Osteoblast (primary cell): ENCODE data around the gene RRAS2. TPM values are rescaled to one million over a fixed set of nuclear protein-coding genes. Genes with fewer than 3 reads are reported as not detected.
"Not testable (repeated sequence)": the region's sequence is repeated elsewhere in the genome, so short reads cannot be mapped to it uniquely, and the experiment has no call there.

Source experiments
- DNase-seq: peaks from one replicate; pipeline ENCODE4 v3.0.0; 2011; ENCODE audit warnings: low spot score, mixed read lengths; ENCODE audit not compliant: insufficient read length; ENCODE audit errors: missing footprints
- H2AFZ ChIP-seq: 2 replicates; pipeline ENCODE4 v1.6.0; 2011; ENCODE audit warnings: mild to moderate bottlenecking, low read length
- H3K27ac ChIP-seq: 2 replicates; pipeline ENCODE4 v1.5.1; 2011; ENCODE audit warnings: mild to moderate bottlenecking, low read depth, low read length, moderate library complexity
- H3K27me3 ChIP-seq: 2 replicates; pipeline ENCODE4 v1.6.0; 2012; ENCODE audit warnings: mild to moderate bottlenecking, control low read depth, inconsistent platforms, low read length, moderate library complexity; ENCODE audit not compliant: insufficient read depth
- H3K36me3 ChIP-seq: 2 replicates; pipeline ENCODE4 v1.5.1; 2011; ENCODE audit warnings: mild to moderate bottlenecking, low read length, control low read depth, moderate library complexity; ENCODE audit not compliant: insufficient read depth
- H3K4me1 ChIP-seq: 2 replicates; pipeline ENCODE4 v1.5.1; 2011; ENCODE audit warnings: mild to moderate bottlenecking, low read length, control low read depth, moderate library complexity; ENCODE audit not compliant: insufficient read depth
- H3K4me2 ChIP-seq: 2 replicates; pipeline ENCODE4 v1.6.0; 2011; ENCODE audit warnings: mild to moderate bottlenecking, low read length; ENCODE audit not compliant: insufficient read depth
- H3K4me3 ChIP-seq: fragments of 200-600 bp; sonication (generic); 3 replicates; pipeline ENCODE4 v1.5.1; 2012; ENCODE audit warnings: mild to moderate bottlenecking, low read length, inconsistent platforms; ENCODE audit not compliant: insufficient read depth
- H3K79me2 ChIP-seq: 2 replicates; pipeline ENCODE4 v1.6.0; 2012; ENCODE audit warnings: mild to moderate bottlenecking, low read length, control low read depth, inconsistent platforms; ENCODE audit not compliant: insufficient read depth
- H3K9me3 ChIP-seq: 2 replicates; pipeline ENCODE4 v1.5.1; 2011; ENCODE audit warnings: low read depth, low read length, control low read depth
- H4K20me1 ChIP-seq: 2 replicates; pipeline ENCODE4 v1.6.0; 2012; ENCODE audit warnings: mild to moderate bottlenecking, low read length, control low read depth; ENCODE audit not compliant: insufficient read depth
- CTCF ChIP-seq: IDR thresholded peaks from 2 replicates; pipeline ENCODE4 v1.5.1; 2011; ENCODE audit warnings: mild to moderate bottlenecking, low read depth, low read length, moderate library complexity; ENCODE audit errors: extremely low read depth
- total RNA-seq: library from RNA; depleted of rRNA; stranded (reverse); fragments of >200 nt; gene quantifications from 2 replicates; pipeline ENCODE4 v1.2.3, GENCODE V29; 2012

RRAS2 gene
- total RNA-seq, 1 donor = 101 TPM

- Histone ChIP-seq H2AFZ (no peak overlapping the region), H3K79me2 (no peaks in the 10 kb centered on the region), H4K20me1 (no peaks in the 10 kb centered on the region), H3K4me1 (peaks cover 12% of the 10 kb centered on the region), H3K9me3 (no peaks in the 10 kb centered on the region), H3K27me3 (peaks cover 18% of the 10 kb centered on the region), H3K36me3 (no peaks in the 10 kb centered on the region), H3K4me3 (no peak overlapping the region), H3K4me2 (no peak overlapping the region), H3K27ac (no peak overlapping the region)
- no peak for TF ChIP-seq CTCF
- DNase-seq = no peak
Observed at GRCh38 chr11:14255238-14255534, 103.8 kb downstream of the RRAS2 start.

- no peak for TF ChIP-seq CTCF
- Histone ChIP-seq H3K27ac (no peak overlapping the region), H4K20me1 (no peaks in the 10 kb centered on the region), H3K79me2 (no peaks in the 10 kb centered on the region), H3K36me3 (no peaks in the 10 kb centered on the region), H3K4me2 (no peak overlapping the region), H3K27me3 (peaks cover 18% of the 10 kb centered on the region), H3K4me3 (no peak overlapping the region), H3K4me1 (peaks cover 12% of the 10 kb centered on the region), H3K9me3 (no peaks in the 10 kb centered on the region), H2AFZ (no peak overlapping the region)
- DNase-seq = no peak
Observed at GRCh38 chr11:14254533-14255237, 104.3 kb downstream of the RRAS2 start.

GRCh38 chr11:14253840-14254239 lies 105.1 kb downstream of the RRAS2 start:
- no peaks in the 10 kb centered on the region for H4K20me1 ChIP-seq
- H3K27me3 ChIP-seq = peaks cover 18% of the 10 kb centered on the region
- H3K4me3 ChIP-seq = no peak overlapping the region
- H3K9me3 ChIP-seq = no peaks in the 10 kb centered on the region
- no peaks in the 10 kb centered on the region for H3K79me2 ChIP-seq
- TF ChIP-seq CTCF = no peak
- H2AFZ ChIP-seq = no peak overlapping the region
- DNase-seq = no peak
- H3K4me1 ChIP-seq = peaks cover 7% of the 10 kb centered on the region
- H3K27ac ChIP-seq = no peak overlapping the region
- no peaks in the 10 kb centered on the region for H3K36me3 ChIP-seq
- no peak overlapping the region for H3K4me2 ChIP-seq

- no peak overlapping the region for H3K27ac ChIP-seq
- no peak overlapping the region for H2AFZ ChIP-seq
- peaks cover 20% of the 10 kb centered on the region for H3K27me3 ChIP-seq
- peaks cover 3% of the 10 kb centered on the region for H3K4me1 ChIP-seq
- no peak overlapping the region for H3K4me3 ChIP-seq
- no peak for TF ChIP-seq CTCF
- H3K36me3 ChIP-seq = no peaks in the 10 kb centered on the region
- no peaks in the 10 kb centered on the region for H3K9me3 ChIP-seq
- no peaks in the 10 kb centered on the region for H3K79me2 ChIP-seq
- H4K20me1 ChIP-seq = no peaks in the 10 kb centered on the region
- no peak for DNase-seq
- H3K4me2 ChIP-seq = no peak overlapping the region
Observed at GRCh38 chr11:14253421-14253820, 105.6 kb downstream of the RRAS2 start.

- not testable (repeated sequence) for H3K4me2 ChIP-seq, DNase-seq, H3K9me3 ChIP-seq, H3K79me2 ChIP-seq, H4K20me1 ChIP-seq, H3K4me1 ChIP-seq, H3K4me3 ChIP-seq, H3K36me3 ChIP-seq, H2AFZ ChIP-seq, H3K27ac ChIP-seq
- H3K27me3 ChIP-seq = peaks cover 26% of the 10 kb centered on the region
Observed at GRCh38 chr11:14252501-14252900, 106.5 kb downstream of the RRAS2 start.
